HG03045 (cell line): ENCODE measurements around the gene MTARC1.
A peak's percentile ranks its signal among the peaks of the same experiment; 100 is the strongest.

ENCODE experiments used
- ATAC-seq: cut with Tn5 transposase; IDR thresholded peaks from one replicate; pipeline ENCODE4 v1.9.1; 2021; ENCODE audit warnings: mild to moderate bottlenecking, moderate library complexity; ENCODE audit not compliant: unreplicated experiment

The MTARC1 gene

GRCh38 chr1:220803401-220804201, 16.9 kb downstream of the MTARC1 start:
- ATAC-seq = no peak

GRCh38 chr1:220804202-220804586, 17.5 kb downstream of the MTARC1 start:
- ATAC-seq = no peak

GRCh38 chr1:220806408-220806807, 19.7 kb downstream of the MTARC1 start:
- no peak for ATAC-seq

- ATAC-seq = no peak
Observed at GRCh38 chr1:220807726-220808125, 21.0 kb downstream of the MTARC1 start.

GRCh38 chr1:220808345-220809186, 21.9 kb downstream of the MTARC1 start:
- ATAC-seq = no peak

- no peak for ATAC-seq
Observed at GRCh38 chr1:220809187-220809550, 22.5 kb downstream of the MTARC1 start.

GRCh38 chr1:220809704-220810103, 23.0 kb downstream of the MTARC1 start:
- ATAC-seq = no peak

GRCh38 chr1:220810179-220810653, 23.5 kb downstream of the MTARC1 start:
- peak; percentile 94 for ATAC-seq

GRCh38 chr1:220810963-220811362, 24.2 kb downstream of the MTARC1 start:
- no peak for ATAC-seq

- ATAC-seq = no peak
Observed at GRCh38 chr1:220811695-220812094, 25.0 kb downstream of the MTARC1 start.

- ATAC-seq = no peak
Observed at GRCh38 chr1:220812308-220812707, 25.6 kb downstream of the MTARC1 start.

GRCh38 chr1:220813013-220813412, 26.3 kb downstream of the MTARC1 start:
- no peak for ATAC-seq

- no peak for ATAC-seq
Observed at GRCh38 chr1:220815409-220815808, 28.7 kb downstream of the MTARC1 start.

GRCh38 chr1:220817907-220818306, 31.2 kb downstream of the MTARC1 start:
- ATAC-seq = no peak

- no peak for ATAC-seq
Observed at GRCh38 chr1:220818421-220819173, 31.9 kb downstream of the MTARC1 start.

GRCh38 chr1:220819467-220820026, 32.8 kb downstream of the MTARC1 start:
- no peak for ATAC-seq

- no peak for ATAC-seq
Observed at GRCh38 chr1:220824031-220824989, 37.6 kb downstream of the MTARC1 start.

- ATAC-seq = no peak
Observed at GRCh38 chr1:220825819-220826551, 39.3 kb downstream of the MTARC1 start.

GRCh38 chr1:220826729-220827128, 40.0 kb downstream of the MTARC1 start:
- no peak for ATAC-seq
